ENCODE results near the gene CARS1.

GRCh38 chr11:2964782-2965181 lies 92.4 kb downstream of the CARS1 start:
- TF ChIP-seq CTCF (IDR thresholded peaks at IDR 0.05): no peak
- TF ChIP-seq POLR2A (IDR thresholded peaks at IDR 0.05): no peak
- no peak for TF ChIP-seq EP300 (IDR thresholded peaks at IDR 0.05)

Data from suprapubic skin (tissue), 3 donors.